Gastrocnemius medialis (tissue), 4 donors: ENCODE results near the gene CCDC86. TPM values are rescaled to one million over a fixed set of nuclear protein-coding genes. Genes with fewer than 3 reads are reported as not detected.
A peak's percentile ranks its signal among the peaks of the same experiment; 100 is the strongest.

Experiments used
- ATAC-seq, 2 donors: fragments of 150-250 bp; one replicate each; pipeline ENCODE4 v1.9.1; 2016
- DNase-seq, 2 donors: peaks; one replicate each; pipeline ENCODE4 v3.0.0-alpha.2; 2019
- H3K27ac ChIP-seq, 4 donors: fragments of 200-600 bp; sonication (generic); 1 replicate in 1 of 4; 2 replicates in 3 of 4; pipeline ENCODE4 v1.5.1; 2016 to 2018; ENCODE audit warnings: mild to moderate bottlenecking in 2 of 4, moderate library complexity in 1 of 4
- H3K27me3 ChIP-seq, 3 donors: fragments of 200-600 bp; sonication (generic) in 2 of 3; 1 replicate in 1 of 3; 2 replicates in 2 of 3; pipeline versions ENCODE4 v1.5.1 to v1.6.0; 2016 to 2019; ENCODE audit warnings: mild to moderate bottlenecking in 1 of 3, moderate library complexity in 1 of 3
- H3K36me3 ChIP-seq, 2 donors: fragments of 200-600 bp; sonication (generic) in 1 of 2; one replicate each; pipeline ENCODE4 v1.5.1; 2017 to 2018
- H3K4me1 ChIP-seq, 2 donors: fragments of 200-600 bp; sonication (generic) in 1 of 2; one replicate each; pipeline ENCODE4 v1.5.1; 2016 to 2017; ENCODE audit warnings: mild to moderate bottlenecking in 2 of 2
- H3K4me3 ChIP-seq, 4 donors: fragments of 200-600 bp; sonication (generic) in 3 of 4; 1 replicate in 1 of 4; 2 replicates in 3 of 4; pipeline ENCODE4 v1.5.1; 2016 to 2019; ENCODE audit warnings: mild to moderate bottlenecking in 2 of 4
- H3K9me3 ChIP-seq, 3 donors: fragments of 200-600 bp; sonication (generic) in 2 of 3; 1 replicate in 1 of 3; 2 replicates in 2 of 3; pipeline ENCODE4 v1.5.1; 2016 to 2019
- CTCF ChIP-seq, 5 experiments: fragments of 450-650 bp in 3 of 5; fragments of 200-600 bp in 2 of 5; sonication (generic) in 2 of 5; IDR thresholded peaks in 4 of 5; conservative IDR thresholded peaks in 1 of 5; 1 replicate in 4 of 5; 2 replicates in 1 of 5; pipeline ENCODE4 v1.5.1; 2016 to 2019; ENCODE audit warnings: antibody characterized with exemption in 5 of 5, mild to moderate bottlenecking in 3 of 5, moderate library complexity in 3 of 5
- POLR2A ChIP-seq, 2 donors: fragments of 450-650 bp; IDR thresholded peaks; one replicate each; pipeline ENCODE4 v1.6.1; 2017; ENCODE audit warnings: antibody characterized with exemption in 2 of 2, mild to moderate bottlenecking in 2 of 2, moderate library complexity in 2 of 2
- in situ Hi-C, 4 donors: fragments of 200-750 bp; cut with MboI; loops; one replicate each; pipeline versions ENCODE4 v1.15.0 to v1.8.0; 2017; ENCODE audit warnings: low sequenced_read_pairs in 4 of 4
- intact Hi-C: fragments of 100-400 bp; cut with DNase I; formaldehyde crosslinking; loops from one replicate; pipeline ENCODE4 v1.15.1; 2023; ENCODE audit warnings: low total_unique reads
- total RNA-seq, 4 donors: library from RNA; depleted of rRNA; stranded (reverse); fragments of >200 nt; gene quantifications; one replicate each; pipeline versions ENCODE4 v1.1.0 to v1.2.3, GENCODE V29; 2016

The CCDC86 gene
- total RNA-seq, 4 donors from 2014 or later: 23.8 to 36.2 (median 33.2) TPM

- no peaks in the 10 kb centered on the region for H3K36me3 ChIP-seq
- intact Hi-C loops (loop anchor here (1.0 to 5.0 kb wide), 6 partner anchors 37 to 357 kb away; partner anchors contain the start of gene ZP1), in situ Hi-C loops (loop anchor here (5.0 to 25.0 kb wide), 3 partner anchors 67 to 357 kb away; no protein-coding TSS in a partner anchor)
- no peaks in the 10 kb centered on the region for H3K27me3 ChIP-seq
- no peak overlapping the region for H3K4me3 ChIP-seq
- H3K27ac ChIP-seq: no peak overlapping the region
- TF ChIP-seq CTCF (IDR thresholded peaks at IDR 0.05 in 4 of 5, conservative IDR thresholded peaks at IDR 0.05 in 1 of 5) (no peak), POLR2A (IDR thresholded peaks at IDR 0.05) (no peak)
- no peaks in the 10 kb centered on the region for H3K9me3 ChIP-seq
- no peak for DNase-seq
- no peaks in the 10 kb centered on the region for H3K4me1 ChIP-seq
- ATAC-seq: peak in 1 of 2 donors; percentile 13
Observed at GRCh38 chr11:60830478-60831142, 11.3 kb upstream of the CCDC86 start.

DNA sequence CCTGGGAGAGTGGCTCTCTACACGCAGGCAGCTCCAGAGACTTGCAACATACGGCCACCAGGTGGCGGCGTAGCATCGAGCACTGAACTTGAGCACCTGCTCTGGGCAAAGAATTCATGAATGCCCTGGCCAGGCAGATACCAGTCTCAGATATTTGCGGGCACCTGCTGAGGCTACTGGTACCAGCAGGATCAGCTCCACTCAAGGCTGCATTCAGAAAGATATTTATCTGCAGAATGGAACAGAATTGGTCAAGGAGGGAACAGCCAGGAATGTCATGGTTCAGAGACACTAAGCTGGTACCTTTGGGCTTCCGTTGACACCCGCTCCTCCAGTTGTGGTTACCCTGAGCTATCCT, 10.8 kb upstream of the CCDC86 start:
- intact Hi-C loops: loop anchor here (1.0 to 5.0 kb wide), 6 partner anchors 36 to 356 kb away; partner anchors contain the start of gene ZP1
- Histone ChIP-seq H3K27me3 (no peaks in the 10 kb centered on the region), H3K27ac (no peak overlapping the region), H3K4me1 (no peaks in the 10 kb centered on the region), H3K4me3 (no peak overlapping the region), H3K36me3 (no peaks in the 10 kb centered on the region), H3K9me3 (no peaks in the 10 kb centered on the region)
- ATAC-seq (peak; percentile 92 to 97), DNase-seq (peak; percentile 65 to 77)
- in situ Hi-C loops: loop anchor here (5.0 to 25.0 kb wide), 3 partner anchors 66 to 356 kb away; no protein-coding TSS in a partner anchor
- peak; percentile 90 to 96 (median 92) for TF ChIP-seq CTCF (IDR thresholded peaks at IDR 0.05 in 4 of 5, conservative IDR thresholded peaks at IDR 0.05 in 1 of 5)
- no peak for TF ChIP-seq POLR2A (IDR thresholded peaks at IDR 0.05)

DNA sequence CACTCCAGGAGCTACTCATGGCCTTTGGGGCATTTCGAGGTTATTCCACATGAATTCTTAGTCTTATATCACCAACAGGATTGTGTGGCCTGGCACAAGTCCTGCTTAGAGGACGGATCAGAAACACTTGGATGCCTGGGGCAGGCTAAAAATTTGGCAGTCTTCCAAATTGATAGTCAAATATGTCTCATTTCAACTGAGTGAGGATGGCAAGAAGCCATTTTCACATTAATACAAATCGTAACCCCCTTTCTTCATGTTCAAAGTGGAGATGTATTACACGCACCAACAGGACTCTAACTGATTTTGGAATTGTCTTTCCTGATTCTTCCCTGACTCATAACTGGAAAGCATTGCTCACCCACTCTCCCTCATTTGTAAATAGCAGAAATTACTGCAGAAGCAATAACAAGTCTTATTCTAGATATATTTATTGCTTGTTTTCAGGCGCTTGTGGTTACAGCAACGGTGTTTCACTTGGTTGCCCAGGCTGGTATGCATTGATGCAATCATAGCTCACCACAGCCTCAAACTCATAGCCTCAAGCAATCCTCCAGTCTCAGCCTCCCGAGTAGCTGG, 10.3 kb upstream of the CCDC86 start:
- in situ Hi-C loops: loop anchor here (5.0 to 25.0 kb wide), 3 partner anchors 66 to 356 kb away; no protein-coding TSS in a partner anchor
- H3K4me1 ChIP-seq: no peaks in the 10 kb centered on the region
- no peak overlapping the region for H3K4me3 ChIP-seq
- H3K27ac ChIP-seq: no peak overlapping the region
- no peak for TF ChIP-seq CTCF (IDR thresholded peaks at IDR 0.05 in 4 of 5, conservative IDR thresholded peaks at IDR 0.05 in 1 of 5)
- no peak for TF ChIP-seq POLR2A (IDR thresholded peaks at IDR 0.05)
- H3K36me3 ChIP-seq: no peaks in the 10 kb centered on the region
- DNase-seq (no peak), ATAC-seq (no peak)
- intact Hi-C loops: loop anchor here (1.0 to 5.0 kb wide), 6 partner anchors 36 to 356 kb away; partner anchors contain the start of gene ZP1
- H3K27me3 ChIP-seq: no peaks in the 10 kb centered on the region
- no peaks in the 10 kb centered on the region for H3K9me3 ChIP-seq

DNA sequence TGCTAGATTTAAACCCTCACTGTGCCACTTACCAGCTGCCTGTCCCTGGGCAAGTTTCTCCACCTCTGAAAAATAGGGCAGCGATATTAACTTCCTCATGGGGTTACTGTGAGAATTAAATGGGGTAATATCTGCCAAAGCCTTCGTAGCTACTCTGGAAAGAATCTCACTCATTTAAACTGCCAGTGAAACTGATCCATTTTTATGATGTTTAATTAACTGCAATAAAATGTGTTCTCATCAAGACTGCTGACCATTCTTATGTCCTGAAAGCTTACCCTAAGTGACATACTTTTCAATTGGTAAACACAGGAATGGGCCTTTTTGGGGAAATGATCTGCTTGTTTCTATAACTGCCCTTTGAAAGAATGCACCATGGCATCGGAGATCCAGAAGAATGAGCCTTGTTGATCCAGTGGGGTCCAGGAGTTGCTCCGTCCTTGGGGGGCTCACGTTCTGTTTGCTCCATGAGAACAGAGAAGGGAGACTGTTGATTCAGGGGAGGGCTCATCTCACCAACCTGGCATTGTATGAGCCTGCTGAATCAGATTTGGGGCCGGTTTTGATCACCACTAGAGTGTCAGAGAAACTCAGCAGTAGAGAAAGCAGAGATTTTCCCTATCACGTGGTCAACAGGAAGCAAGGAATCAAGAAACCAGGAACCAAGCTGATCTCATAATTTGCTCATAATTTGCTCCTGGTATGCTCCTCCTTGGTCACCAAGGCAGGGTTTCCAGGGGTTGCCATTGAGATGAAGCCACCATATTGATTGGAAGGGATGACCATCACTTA, 7.0 kb upstream of the CCDC86 start:
- in situ Hi-C loops (loop anchor here (5.0 to 25.0 kb wide), 3 partner anchors 62 to 352 kb away; no protein-coding TSS in a partner anchor), intact Hi-C loops (loop anchor here (5.0 kb wide), 1 partner anchor 32 kb away; the partner anchor contains the start of gene ZP1)
- DNase-seq (no peak), ATAC-seq (no peak)
- no peak overlapping the region for H3K27ac ChIP-seq
- no peak for TF ChIP-seq POLR2A (IDR thresholded peaks at IDR 0.05)
- TF ChIP-seq CTCF (IDR thresholded peaks at IDR 0.05 in 4 of 5, conservative IDR thresholded peaks at IDR 0.05 in 1 of 5): no peak
- H3K36me3 ChIP-seq: no peaks in the 10 kb centered on the region
- H3K4me3 ChIP-seq: no peak overlapping the region
- H3K27me3 ChIP-seq: no peaks in the 10 kb centered on the region
- H3K9me3 ChIP-seq: no peaks in the 10 kb centered on the region
- no peaks in the 10 kb centered on the region for H3K4me1 ChIP-seq
